ENCODE measurements around the gene WWOX. TPM values are rescaled to one million over a fixed set of nuclear protein-coding genes. Genes with fewer than 3 reads are reported as not detected.
A peak's percentile ranks its signal among the peaks of the same experiment; 100 is the strongest.

The WWOX gene
- total and polyA plus RNA-seq, 2 of the 8 experiments (the other 6 are each of a cell fraction or from before 2014, with no cell fraction given): 5.4 to 16.7 TPM

DNA sequence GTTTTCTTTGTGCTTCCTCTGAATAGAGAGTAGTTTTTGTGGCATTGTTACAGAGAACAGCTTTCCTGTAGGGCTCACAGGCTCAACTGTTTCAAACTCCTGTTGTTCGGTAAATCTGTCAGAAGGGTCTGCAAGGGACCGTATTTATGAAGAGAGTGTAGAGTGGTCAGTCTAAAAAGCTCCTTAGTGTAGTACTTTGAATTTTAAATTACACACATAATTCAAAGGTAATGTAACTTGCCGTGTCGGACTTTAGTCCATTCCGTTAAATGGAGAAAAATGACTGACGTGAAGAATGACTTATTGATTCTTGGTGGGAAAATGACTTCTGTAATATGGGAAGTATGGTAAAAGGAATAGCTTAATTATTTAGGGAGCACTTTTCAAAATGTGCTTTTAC lies 190.9 kb downstream of the WWOX start:
- Histone ChIP-seq H3K79me2 (ENCODE audit: control insufficient read depth in 1 of 2, insufficient read depth in 2 of 2, low read length in 2 of 2) (no peaks in the 10 kb centered on the region), H3K27me3 (replicated peaks in 1 of 4; ENCODE audit: control insufficient read depth in 3 of 4, extremely low read depth in 1 of 4, insufficient read depth in 3 of 4, low read length in 3 of 4) (no peaks in the 10 kb centered on the region), H3K14ac (ENCODE audit: insufficient read length) (no peak overlapping the region), H3K18ac (ENCODE audit: extremely low read depth, low read length) (no peak overlapping the region), H3K4ac (replicated peaks; ENCODE audit: insufficient read length, low read depth, low read length) (no peak overlapping the region), H3K36me3 (ENCODE audit: control insufficient read depth in 2 of 4, insufficient read depth in 4 of 4, low read length in 3 of 4) (no peaks in the 10 kb centered on the region), H3K4me3 (ENCODE audit: extremely low read depth in 1 of 4, insufficient read depth in 2 of 4, low read depth in 3 of 4, low read length in 4 of 4) (no peak overlapping the region), H3K23me2 (ENCODE audit: low read depth, low read length) (no peaks in the 10 kb centered on the region), H2BK120ac (replicated peaks; ENCODE audit: low read depth, low read length) (no peak overlapping the region), H2AK5ac (ENCODE audit: low read depth, low read length) (no peak overlapping the region), H3K27ac (ENCODE audit: low read depth, low read length) (no peak overlapping the region), H4K20me1 (replicated peaks in 1 of 2; ENCODE audit: control insufficient read depth in 1 of 2, insufficient read depth in 2 of 2, low read length in 2 of 2) (no peaks in the 10 kb centered on the region), H2BK15ac (ENCODE audit: low read length) (no peak overlapping the region), H4K5ac (ENCODE audit: insufficient read length, low read depth, low read length) (no peak overlapping the region), H3K4me1 (replicated peaks in 1 of 4; ENCODE audit: control insufficient read depth in 3 of 4, insufficient read depth in 4 of 4, low read length in 3 of 4) (peaks cover 0 to 9% (median 8%) of the 10 kb centered on the region in 4 experiments; a peak in 3 of 7 replicates), H4K91ac (replicated peaks; ENCODE audit: insufficient read length, low read length) (no peak overlapping the region), H2BK5ac (ENCODE audit: low read depth, low read length) (no peak overlapping the region), H3K9ac (replicated peaks in 1 of 4; ENCODE audit: extremely low read depth in 1 of 4, low read depth in 3 of 4, low read length in 3 of 4) (no peak overlapping the region), H3K23ac (ENCODE audit: insufficient read length) (no peak overlapping the region), H3K9me3 (ENCODE audit: insufficient read depth in 2 of 2, low read depth in 1 of 2, low read length in 1 of 2) (no peaks in the 10 kb centered on the region), H4K8ac (ENCODE audit: extremely low read depth, insufficient read depth, low read length) (no peak overlapping the region), H2BK20ac (ENCODE audit: low read length) (no peak overlapping the region), H3K4me2 (ENCODE audit: insufficient read depth in 1 of 2, low read depth in 2 of 2, low read length in 2 of 2) (peak overlapping the region in 1 of 2 experiments; percentile 31; a peak in 1 of 4 replicates), H3K56ac (replicated peaks; ENCODE audit: insufficient read length, low read depth, low read length) (no peak overlapping the region), H2BK12ac (ENCODE audit: low read depth, low read length) (no peak overlapping the region), H3K79me1 (ENCODE audit: low read depth, low read length) (0 out of 2 replicates have a peak, but pooled peaks cover 2% of the 10 kb centered on the region), H2AFZ (ENCODE audit: low read length) (no peak overlapping the region)
- CTCF ChIA-PET (ENCODE audit: partially characterized antibody): interaction anchor here (1.1 kb wide), 1 partner anchor 146 kb away, joined by 4 read pairs; no protein-coding TSS in a partner anchor
- POLR2A ChIA-PET (ENCODE audit: partially characterized antibody): no interaction called here
- FAIRE-seq (no peak), DNase-seq (ENCODE audit: low read depth in 1 of 2, low spot score in 2 of 2) (no peak)
- TF ChIP-seq BRCA1 (IDR thresholded peaks at IDR 0.05; ENCODE audit: low read depth, low read length): no peak
- WGBS, 2 experiments (ENCODE audit: extremely low coverage in 1 of 2, insufficient coverage in 1 of 2, insufficient read length in 1 of 2, insufficient replicate concordance in 2 of 2, low coverage in 1 of 2, low lambda C conversion rate in 2 of 2, missing lambda C conversion rate in 1 of 2): 83% methylated on average over 6 of the region's 6 CpGs; no CpG with 5 or more reads in 1 of the 2 experiments

Measured in H1 (cell line).